ENCODE data around the gene FGFR1OP2.

DNA sequence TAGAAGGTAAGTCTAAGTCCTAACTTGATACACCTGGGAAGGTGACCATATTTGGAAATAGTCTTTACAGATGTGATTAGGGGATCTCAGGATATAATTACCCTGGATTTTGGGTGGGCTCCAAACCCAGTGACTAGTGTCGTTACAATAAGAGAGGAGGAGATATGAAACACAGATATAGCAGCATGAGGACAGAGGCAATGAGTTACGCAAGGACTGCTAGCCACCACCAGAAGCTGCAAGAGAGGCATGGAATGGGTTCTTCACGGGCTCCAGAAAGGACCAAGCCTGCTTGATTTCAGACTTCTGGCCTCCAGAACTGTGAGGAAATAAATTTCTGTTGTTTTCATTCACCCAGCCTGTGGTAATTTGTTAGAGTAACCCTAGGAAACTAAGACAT lies 28.6 kb downstream of the FGFR1OP2 start:
- TF ChIP-seq POLR2A (IDR thresholded peaks at IDR 0.05; ENCODE audit: low read length), result no peak
- no peak for TF ChIP-seq GATA1 (IDR thresholded peaks at IDR 0.05; ENCODE audit: low read depth, low read length)
